SK-N-SH (cell line): ENCODE data around the gene SLC1A1. TPM values are rescaled to one million over a fixed set of nuclear protein-coding genes. Genes with fewer than 3 reads are reported as not detected.

Source experiments
- CTCF ChIA-PET: fragments of 300-600, 350-600 bp; formaldehyde crosslinking; extraction: SDS; loops from one replicate; lab custom pipeline; 2021; lab: Yijun Ruan, JAX
- POLR2A ChIA-PET: fragments of 350-600 bp; sonication (Branson Sonifier 250); formaldehyde crosslinking; extraction: SDS; loops from one replicate; lab custom pipeline; 2020; ENCODE audit warnings: antibody characterized with exemption, inconsistent platforms; lab: Yijun Ruan, JAX
- DNase-seq: peaks from one replicate; pipeline ENCODE4 v3.0.0; 2012
- H2AFZ ChIP-seq: fragments of 200-600 bp; sonication (generic); 2 replicates; pipeline ENCODE4 v1.8.1; 2016; ENCODE audit warnings: antibody characterized with exemption, mild to moderate bottlenecking, low read depth
- H3F3A ChIP-seq: fragments of 200-600 bp; sonication (generic); replicated peaks from 2 replicates; pipeline ENCODE3; 2016; ENCODE audit warnings: antibody characterized with exemption, mild to moderate bottlenecking; ENCODE audit not compliant: insufficient read depth
- H3K27ac ChIP-seq, 2 experiments: fragments of 200-500 bp in 1 of 2; fragments of 200-600 bp in 1 of 2; sonication (Bioruptor generic) in 1 of 2; sonication (generic), shearing (Covaris generic) in 1 of 2; 2 replicates each; pipeline versions ENCODE4 v1.5.1 to v1.6.1; 2014 to 2016; ENCODE audit warnings: low read depth in 2 of 2, inconsistent platforms in 1 of 2, low read length in 1 of 2, mild to moderate bottlenecking in 1 of 2, mixed read lengths in 1 of 2
- H3K27me3 ChIP-seq: fragments of 200-600 bp; sonication (generic), shearing (Covaris generic); 2 replicates; pipeline ENCODE4 v1.6.1; 2016; ENCODE audit warnings: mixed run types; ENCODE audit not compliant: insufficient read depth
- H3K36me3 ChIP-seq, 2 experiments: fragments of 200-500 bp in 1 of 2; fragments of 200-600 bp in 1 of 2; sonication (Bioruptor generic) in 1 of 2; sonication (generic) in 1 of 2; replicated peaks in 1 of 2; 2 replicates each; pipeline versions ENCODE3 to v1.5.1; 2014 to 2016; ENCODE audit warnings: low read length in 1 of 2, mild to moderate bottlenecking in 1 of 2; ENCODE audit not compliant: insufficient read depth in 2 of 2, control insufficient read depth in 1 of 2
- H3K4me1 ChIP-seq, 2 experiments: fragments of 200-500 bp in 1 of 2; fragments of 200-600 bp in 1 of 2; sonication (Bioruptor generic) in 1 of 2; sonication (generic), shearing (Covaris generic) in 1 of 2; 2 replicates each; pipeline versions ENCODE4 v1.5.1 to v1.6.1; 2014 to 2016; ENCODE audit warnings: low read depth in 1 of 2, low read length in 1 of 2, mixed run types in 1 of 2; ENCODE audit not compliant: insufficient read depth in 2 of 2, control insufficient read depth in 1 of 2
- H3K4me2 ChIP-seq: fragments of 200-600 bp; sonication (generic), shearing (Covaris generic); 2 replicates; pipeline ENCODE4 v1.6.1; 2017; ENCODE audit warnings: mixed run types
- H3K4me3 ChIP-seq, 2 experiments: fragments of 200-500 bp in 1 of 2; fragments of 200-600 bp in 1 of 2; sonication (Bioruptor generic) in 1 of 2; sonication (generic), shearing (Covaris generic) in 1 of 2; 2 replicates each; pipeline versions ENCODE4 v1.5.1 to v1.8.1; 2014 to 2016; ENCODE audit warnings: low read depth in 2 of 2, inconsistent platforms in 1 of 2, low read length in 1 of 2, mild to moderate bottlenecking in 1 of 2, mixed read lengths in 1 of 2, moderate library complexity in 1 of 2
- H3K79me2 ChIP-seq: fragments of 200-600 bp; sonication (generic); 2 replicates; pipeline ENCODE4 v1.8.1; 2017; ENCODE audit warnings: mild to moderate bottlenecking; ENCODE audit not compliant: insufficient read depth
- H3K9ac ChIP-seq: fragments of 200-600 bp; sonication (generic); 2 replicates; pipeline ENCODE4 v1.6.1; 2017; ENCODE audit warnings: mixed run types
- H3K9me2 ChIP-seq: fragments of 200-600 bp; sonication (generic); 2 replicates; pipeline ENCODE4 v1.6.1; 2017; ENCODE audit warnings: mixed run types
- H3K9me3 ChIP-seq: fragments of 200-600 bp; sonication (generic); 2 replicates; pipeline ENCODE4 v1.6.1; 2017; ENCODE audit warnings: mixed run types, mild to moderate bottlenecking, moderate library complexity
- H4K20me1 ChIP-seq: fragments of 200-600 bp; sonication (generic); 2 replicates; pipeline ENCODE4 v1.6.1; 2017; ENCODE audit warnings: mild to moderate bottlenecking, mixed run types; ENCODE audit not compliant: insufficient read depth
- CHD2 ChIP-seq: fragments of 150-350 bp; IDR thresholded peaks from 2 replicates; pipeline ENCODE4 v1.6.1; 2018; ENCODE audit warnings: low read length; ENCODE audit not compliant: partially characterized antibody
- EZH2phosphoT487 ChIP-seq: fragments of 200-600 bp; sonication (generic); IDR thresholded peaks from 2 replicates; pipeline ENCODE4 v1.6.1; 2017; ENCODE audit warnings: low read depth, mixed run types, mild to moderate bottlenecking, antibody characterized with exemption, moderate library complexity, borderline replicate concordance
- FOSL2 ChIP-seq: IDR thresholded peaks from 2 replicates; pipeline ENCODE4 v1.4.0; 2012; ENCODE audit warnings: low read depth, mild to moderate bottlenecking, moderate library complexity, borderline replicate concordance
- FOXM1 ChIP-seq: IDR thresholded peaks from 2 replicates; pipeline ENCODE4 v1.4.0; 2012; ENCODE audit warnings: low read depth, mild to moderate bottlenecking
- JUND ChIP-seq: IDR thresholded peaks from 2 replicates; pipeline ENCODE4 v1.4.0; 2012
- MAX ChIP-seq: IDR thresholded peaks from 2 replicates; pipeline ENCODE4 v1.4.0; 2012; ENCODE audit warnings: low read depth
- MXI1 ChIP-seq: IDR thresholded peaks from 2 replicates; pipeline ENCODE4 v1.6.1; 2012; ENCODE audit warnings: mild to moderate bottlenecking, low read depth, low read length, improper control_type of control experiment
- NFIC ChIP-seq: IDR thresholded peaks from 2 replicates; pipeline ENCODE4 v1.4.0; 2012; ENCODE audit warnings: borderline replicate concordance
- NRF1 ChIP-seq: IDR thresholded peaks from 2 replicates; pipeline ENCODE4 v1.6.1; 2012; ENCODE audit warnings: low read depth, mild to moderate bottlenecking, low read length
- RAD21 ChIP-seq: IDR thresholded peaks from 2 replicates; pipeline ENCODE4 v1.6.1; 2012; ENCODE audit warnings: mild to moderate bottlenecking, low read length
- REST ChIP-seq: IDR thresholded peaks from 2 replicates; pipeline ENCODE4 v1.6.1; 2012; ENCODE audit warnings: mild to moderate bottlenecking, low read depth, low read length, moderate library complexity
- RFX5 ChIP-seq: IDR thresholded peaks from 2 replicates; pipeline ENCODE4 v1.6.1; 2012; ENCODE audit warnings: mild to moderate bottlenecking, improper control_type of control experiment, low read length
- SIN3A ChIP-seq: IDR thresholded peaks from 2 replicates; pipeline ENCODE4 v1.6.1; 2012; ENCODE audit warnings: low read depth, mild to moderate bottlenecking, low read length, moderate library complexity, borderline replicate concordance
- TAF1 ChIP-seq: IDR thresholded peaks from 2 replicates; pipeline ENCODE4 v1.6.1; 2012; ENCODE audit warnings: low read depth, mild to moderate bottlenecking, low read length, moderate library complexity, borderline replicate concordance
- TCF12 ChIP-seq: IDR thresholded peaks from 2 replicates; pipeline ENCODE4 v1.4.0; 2012
- TEAD4 ChIP-seq: IDR thresholded peaks from 2 replicates; pipeline ENCODE4 v1.4.0; 2012; ENCODE audit warnings: mild to moderate bottlenecking, borderline replicate concordance; ENCODE audit not compliant: insufficient read depth
- WGBS: methylation state at CpG from one replicate; pipeline ENCODE4 v1.1.6; 2017; ENCODE audit warnings: low lambda C conversion rate; 5-methylcytosine and 5-hydroxymethylcytosine counted together
- polyA plus RNA-seq, 3 experiments: library from polyadenylated mRNA; depleted of rRNA; stranded (reverse); fragments of >200 nt; gene quantifications; 2 replicates each; pipeline ENCODE4 v1.2.3, GENCODE V29; 2012
- TF ChIP-seq, protein P1 (sequence below): IDR thresholded peaks from 2 replicates; pipeline ENCODE4; 2012
- TF ChIP-seq, protein P2 (sequence below): fragments of 150-350 bp; IDR thresholded peaks from 2 replicates; pipeline ENCODE4 v1.6.1; 2017; ENCODE audit warnings: antibody characterized with exemption, low read length, low read depth, borderline replicate concordance

The SLC1A1 gene
- polyA plus RNA-seq, 1 of the 3 experiments (the other 2 are of a cell fraction) = 0.23 TPM

- H3K36me3 ChIP-seq = no peaks in the 10 kb centered on the region
- no peak for TF ChIP-seq RAD21
- TF ChIP-seq TCF12 = no peak
- TF ChIP-seq CHD2 = no peak
- TF ChIP-seq NFIC = no peak
- no peak for TF ChIP-seq FOXM1
- no peak for TF ChIP-seq TEAD4
- TF ChIP-seq MAX = no peak
- no peak for TF ChIP-seq NRF1
- no peak for TF ChIP-seq EZH2phosphoT487
- TF ChIP-seq RFX5 = no peak
- TF ChIP-seq SIN3A = no peak
- TF ChIP-seq, protein P1, sequence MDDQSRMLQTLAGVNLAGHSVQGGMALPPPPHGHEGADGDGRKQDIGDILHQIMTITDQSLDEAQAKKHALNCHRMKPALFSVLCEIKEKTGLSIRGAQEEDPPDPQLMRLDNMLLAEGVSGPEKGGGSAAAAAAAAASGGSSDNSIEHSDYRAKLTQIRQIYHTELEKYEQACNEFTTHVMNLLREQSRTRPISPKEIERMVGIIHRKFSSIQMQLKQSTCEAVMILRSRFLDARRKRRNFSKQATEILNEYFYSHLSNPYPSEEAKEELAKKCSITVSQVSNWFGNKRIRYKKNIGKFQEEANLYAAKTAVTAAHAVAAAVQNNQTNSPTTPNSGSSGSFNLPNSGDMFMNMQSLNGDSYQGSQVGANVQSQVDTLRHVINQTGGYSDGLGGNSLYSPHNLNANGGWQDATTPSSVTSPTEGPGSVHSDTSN = no peak
- TF ChIP-seq, protein P2, sequence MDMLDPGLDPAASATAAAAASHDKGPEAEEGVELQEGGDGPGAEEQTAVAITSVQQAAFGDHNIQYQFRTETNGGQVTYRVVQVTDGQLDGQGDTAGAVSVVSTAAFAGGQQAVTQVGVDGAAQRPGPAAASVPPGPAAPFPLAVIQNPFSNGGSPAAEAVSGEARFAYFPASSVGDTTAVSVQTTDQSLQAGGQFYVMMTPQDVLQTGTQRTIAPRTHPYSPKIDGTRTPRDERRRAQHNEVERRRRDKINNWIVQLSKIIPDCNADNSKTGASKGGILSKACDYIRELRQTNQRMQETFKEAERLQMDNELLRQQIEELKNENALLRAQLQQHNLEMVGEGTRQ = no peak
- no peak for TF ChIP-seq REST
- no peak for TF ChIP-seq JUND
- no peak for TF ChIP-seq TAF1
- no peak for TF ChIP-seq MXI1
- TF ChIP-seq FOSL2 = no peak
- TF ChIP-seq, all 33 proteins: peak for 0
- H3K27me3 ChIP-seq = no peaks in the 10 kb centered on the region
- peaks cover 0 to 6% of the 10 kb centered on the region in 2 experiments; a peak in 2 of 4 replicates for H3K4me1 ChIP-seq
- no peak overlapping the region for H3K9ac ChIP-seq
- no peaks in the 10 kb centered on the region for H3K9me2 ChIP-seq
- H2AFZ ChIP-seq = no peak overlapping the region
- H3K79me2 ChIP-seq = no peaks in the 10 kb centered on the region
- ChIA-PET POLR2A (no interaction called here), CTCF (interaction anchor here (1.1 to 1.4 kb wide), 4 partner anchors 10 to 127 kb away, joined by 3 to 5 read pairs (median 3); partner anchors contain the start of gene SPATA6L)
- WGBS = 11% methylated on average over 4 of the region's 4 CpGs
- peak; percentile 57 for DNase-seq
- H3K4me2 ChIP-seq = no peak overlapping the region
- H4K20me1 ChIP-seq = no peaks in the 10 kb centered on the region
- no peaks in the 10 kb centered on the region for H3K9me3 ChIP-seq
- no peaks in the 10 kb centered on the region for H3F3A ChIP-seq
- no peak overlapping the region for H3K27ac ChIP-seq
- no peak overlapping the region for H3K4me3 ChIP-seq
Measured at GRCh38 chr9:4538621-4539020, 48.4 kb downstream of the SLC1A1 start.
